GM18868 (cell line): Measurements from ENCODE around the gene PROCA1.
"Not testable (repeated sequence)": the region's sequence is repeated elsewhere in the genome, so short reads cannot be mapped to it uniquely, and the experiment has no call there.

Experiments used
- ATAC-seq: cut with Tn5 transposase; IDR thresholded peaks from one replicate; pipeline ENCODE4 v1.9.1; 2021; ENCODE audit warnings: mild to moderate bottlenecking, moderate library complexity; ENCODE audit not compliant: unreplicated experiment

PROCA1 gene

DNA sequence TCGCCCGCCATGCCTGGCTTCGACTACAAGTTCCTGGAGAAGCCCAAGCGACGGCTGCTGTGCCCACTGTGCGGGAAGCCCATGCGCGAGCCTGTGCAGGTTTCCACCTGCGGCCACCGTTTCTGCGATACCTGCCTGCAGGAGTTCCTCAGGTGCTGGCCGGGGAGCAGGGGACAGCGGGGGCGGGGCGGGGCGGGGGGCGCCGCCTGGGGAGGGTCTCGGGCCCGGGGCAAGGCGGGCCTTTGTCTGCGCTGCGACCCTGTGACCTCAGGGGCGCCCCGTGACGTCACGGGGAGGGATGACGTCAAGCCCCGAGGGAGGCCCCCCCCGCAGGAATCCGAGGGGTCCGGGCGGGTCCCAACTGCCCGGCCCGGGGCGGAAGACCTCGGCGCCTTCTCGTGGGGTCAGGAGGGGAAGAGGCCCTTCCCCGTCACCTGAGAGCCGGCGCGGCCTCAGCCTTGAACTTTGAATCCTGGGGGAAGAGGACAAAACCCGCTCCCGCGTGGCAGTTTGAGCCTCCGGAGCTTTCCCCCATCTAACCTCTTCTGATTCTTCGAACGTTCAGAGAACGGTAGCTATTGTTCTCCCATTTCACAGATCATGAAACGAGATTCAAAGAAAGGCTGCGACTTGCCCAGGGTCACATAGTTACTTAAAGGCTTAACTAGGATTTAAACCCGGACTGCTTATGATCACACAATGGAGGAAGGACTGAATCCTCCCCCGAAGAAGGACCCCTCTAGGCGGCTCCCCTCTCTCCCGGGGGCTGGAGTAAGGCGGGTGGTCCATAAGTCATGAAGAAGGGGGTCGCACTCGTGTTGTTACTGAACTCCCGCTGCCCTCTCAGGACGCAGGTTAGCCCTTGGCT is 32.6 kb upstream of the PROCA1 start:
- ATAC-seq, result peak; percentile 13

- ATAC-seq, result peak; percentile 67
Observed at GRCh38 chr17:28743243-28744103, 31.8 kb upstream of the PROCA1 start, which contains the start of gene TRAF4. Gene TRAF4 (plus strand): TSS chr17:28744011. CDS start chr17:28744113, 102 bp downstream.

DNA sequence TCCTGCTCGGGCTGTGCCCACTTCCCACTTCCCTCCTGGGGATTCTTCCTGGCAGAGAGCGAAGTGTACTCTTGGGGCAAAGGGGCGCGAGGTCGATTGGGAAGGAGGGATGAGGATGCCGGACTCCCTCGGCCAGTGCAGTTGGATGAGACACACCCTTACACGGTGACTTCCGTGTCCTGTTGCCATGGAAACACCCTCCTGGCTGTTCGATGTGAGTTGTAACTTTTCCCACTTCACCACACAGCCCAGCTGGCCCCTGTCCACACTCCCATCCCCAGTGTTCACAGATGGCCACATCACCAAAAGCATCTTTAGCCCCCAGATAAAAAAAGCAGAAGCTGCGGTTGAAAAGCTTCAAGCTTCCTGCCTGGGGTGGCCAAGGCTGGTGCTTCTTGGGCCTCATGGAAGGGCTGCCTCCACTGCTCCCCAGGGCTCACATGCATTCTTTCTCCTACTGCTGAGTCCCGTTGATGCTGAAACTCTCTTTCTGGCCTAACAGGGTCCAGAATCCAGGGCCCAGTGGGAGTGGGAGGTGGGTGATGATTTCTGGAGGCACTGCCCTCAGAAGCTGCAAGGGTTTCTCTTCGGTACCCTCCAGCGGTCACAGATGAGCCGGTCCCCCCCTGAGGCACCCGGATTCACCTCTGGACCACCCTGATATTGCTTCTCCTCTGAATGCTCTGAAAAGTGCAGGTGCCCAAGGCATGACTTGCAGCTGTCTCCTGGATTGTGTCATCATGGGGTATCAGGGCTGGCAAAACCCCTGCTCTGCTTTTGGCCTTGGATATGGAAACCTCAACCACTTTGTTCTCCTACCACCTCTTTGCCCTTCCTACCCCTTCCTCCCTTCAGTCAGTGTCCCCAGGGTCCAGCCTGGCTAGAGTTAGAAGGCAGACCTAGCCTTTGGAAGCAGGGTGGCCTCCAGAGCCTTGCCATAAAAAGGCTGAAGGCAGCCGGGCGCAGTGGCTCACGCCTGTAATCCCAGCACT is 30.0 kb upstream of the PROCA1 start:
- ATAC-seq, result no peak

DNA sequence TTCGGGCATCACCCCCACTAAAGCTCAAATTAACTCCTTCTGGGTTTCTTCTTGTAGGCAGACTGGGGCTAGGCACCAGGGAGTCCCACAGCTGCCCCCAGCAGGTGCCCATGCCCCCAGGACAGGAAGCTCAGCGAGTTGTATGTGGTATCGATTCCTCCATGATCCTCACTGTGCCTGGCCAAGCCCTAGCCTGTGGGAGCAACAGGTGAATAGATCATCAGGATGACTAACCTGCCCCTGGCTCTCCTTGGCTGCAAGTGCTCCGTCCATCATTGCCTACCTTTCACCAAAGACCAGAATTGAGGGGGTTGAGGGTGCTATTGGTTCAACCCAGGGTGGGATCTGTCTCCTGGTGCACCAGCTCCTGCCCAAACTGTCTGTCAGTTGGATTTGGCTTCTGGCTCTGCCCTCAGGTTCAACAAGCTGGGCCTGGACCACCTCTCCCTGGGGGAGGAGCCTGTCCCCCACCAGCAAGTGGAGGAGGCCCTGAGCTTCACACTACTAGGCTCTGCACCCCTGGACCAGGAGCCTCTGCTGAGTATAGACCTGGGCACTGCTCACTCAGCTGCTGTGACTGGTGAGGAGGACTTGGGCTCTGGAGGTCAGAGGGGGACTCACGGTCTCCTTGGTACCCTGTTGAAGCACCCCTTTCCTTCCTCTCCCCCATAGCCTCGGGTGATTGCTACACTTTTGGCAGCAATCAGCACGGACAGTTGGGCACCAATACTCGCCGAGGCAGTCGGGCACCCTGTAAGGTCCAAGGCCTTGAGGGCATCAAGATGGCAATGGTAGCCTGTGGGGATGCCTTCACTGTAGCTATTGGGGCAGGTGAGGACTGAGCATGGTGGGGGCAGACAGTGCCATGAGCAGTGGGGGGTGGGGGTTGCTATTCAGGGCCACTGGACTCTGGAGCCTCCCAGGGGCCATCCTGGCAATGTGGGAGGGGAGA is 29.0 kb upstream of the PROCA1 start:
- no peak for ATAC-seq

- ATAC-seq, result peak; percentile 31
Observed at GRCh38 chr17:28738680-28739384, 27.1 kb upstream of the PROCA1 start.

DNA sequence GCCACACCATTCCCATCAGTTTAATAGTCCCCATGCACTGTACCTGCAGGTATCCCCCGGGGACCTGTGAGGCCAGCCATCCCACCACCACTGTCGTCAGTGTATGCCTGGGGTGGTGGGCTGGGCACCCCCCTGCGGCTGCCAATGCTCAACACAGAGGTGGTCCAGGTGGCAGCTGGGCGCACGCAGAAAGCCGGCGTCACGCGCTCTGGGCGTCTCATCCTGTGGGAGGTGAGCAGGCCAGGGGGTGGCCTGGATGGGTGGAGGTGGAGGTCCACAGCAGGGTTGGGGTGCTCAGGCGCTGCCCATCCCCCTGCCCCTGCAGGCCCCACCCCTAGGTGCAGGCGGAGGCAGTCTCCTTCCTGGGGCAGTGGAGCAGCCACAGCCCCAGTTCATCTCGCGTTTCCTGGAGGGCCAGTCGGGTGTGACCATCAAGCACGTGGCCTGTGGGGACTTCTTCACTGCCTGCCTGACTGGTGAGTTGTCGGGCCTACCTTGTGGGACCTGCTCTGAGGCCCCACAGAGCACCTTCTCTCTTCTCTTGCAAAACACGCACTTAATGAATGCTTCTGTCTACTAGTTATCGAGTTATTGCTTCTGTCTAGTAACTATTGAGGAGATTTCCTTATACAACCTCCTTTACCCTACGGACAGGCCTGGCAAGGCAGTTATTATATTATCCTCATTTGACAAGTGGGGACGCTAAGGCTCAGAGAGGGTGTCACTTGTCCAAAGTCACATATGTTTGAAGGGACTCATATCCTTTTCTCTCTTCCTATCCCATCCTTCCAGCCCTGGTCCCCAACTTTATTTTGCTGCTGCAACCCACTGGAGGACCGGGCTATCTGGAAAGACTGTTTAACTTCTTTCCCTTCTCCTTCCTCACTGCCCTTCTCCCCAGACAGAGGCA is 26.3 kb upstream of the PROCA1 start:
- peak; percentile 76 for ATAC-seq

DNA sequence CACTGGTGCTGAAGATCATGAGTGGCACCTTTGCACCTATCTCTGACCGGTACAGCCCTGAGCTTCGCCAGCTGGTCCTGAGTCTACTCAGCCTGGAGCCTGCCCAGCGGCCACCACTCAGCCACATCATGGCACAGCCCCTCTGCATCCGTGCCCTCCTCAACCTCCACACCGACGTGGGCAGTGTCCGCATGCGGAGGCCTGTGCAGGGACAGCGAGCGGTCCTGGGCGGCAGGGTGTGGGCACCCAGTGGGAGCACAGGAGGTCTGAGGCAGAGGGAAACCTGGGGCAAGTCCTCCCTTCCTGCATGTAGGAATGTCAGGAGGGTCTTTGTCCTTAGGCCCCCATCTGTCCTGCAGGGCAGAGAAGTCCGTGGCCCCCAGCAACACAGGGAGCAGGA is 25.6 kb upstream of the PROCA1 start:
- ATAC-seq, result no peak

- not testable (repeated sequence) for ATAC-seq
Observed at GRCh38 chr17:28735913-28736769, 24.5 kb upstream of the PROCA1 start.

DNA sequence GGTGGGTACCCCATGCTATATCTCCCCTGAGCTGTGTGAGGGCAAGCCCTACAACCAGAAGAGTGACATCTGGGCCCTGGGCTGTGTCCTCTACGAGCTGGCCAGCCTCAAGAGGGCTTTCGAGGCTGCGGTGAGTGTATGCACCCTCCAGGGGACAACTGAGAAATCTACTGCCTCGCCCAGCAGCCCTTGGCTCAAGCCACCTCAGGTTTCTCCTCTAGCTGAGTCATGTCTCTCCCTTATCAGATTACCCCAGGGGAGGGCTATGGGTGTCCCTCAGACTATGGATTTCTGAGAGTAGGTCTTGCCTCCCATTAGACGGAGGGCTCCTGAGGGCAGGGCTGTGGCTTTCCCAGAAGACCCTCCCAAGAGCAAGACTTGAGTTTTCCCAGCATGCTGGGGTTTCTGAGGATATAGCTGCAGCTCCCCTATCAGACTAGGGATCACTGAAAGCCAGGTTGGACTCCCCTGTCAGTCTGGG is 23.6 kb upstream of the PROCA1 start:
- no peak for ATAC-seq

- no peak for ATAC-seq
Observed at GRCh38 chr17:28734712-28735241, 23.1 kb upstream of the PROCA1 start.

DNA sequence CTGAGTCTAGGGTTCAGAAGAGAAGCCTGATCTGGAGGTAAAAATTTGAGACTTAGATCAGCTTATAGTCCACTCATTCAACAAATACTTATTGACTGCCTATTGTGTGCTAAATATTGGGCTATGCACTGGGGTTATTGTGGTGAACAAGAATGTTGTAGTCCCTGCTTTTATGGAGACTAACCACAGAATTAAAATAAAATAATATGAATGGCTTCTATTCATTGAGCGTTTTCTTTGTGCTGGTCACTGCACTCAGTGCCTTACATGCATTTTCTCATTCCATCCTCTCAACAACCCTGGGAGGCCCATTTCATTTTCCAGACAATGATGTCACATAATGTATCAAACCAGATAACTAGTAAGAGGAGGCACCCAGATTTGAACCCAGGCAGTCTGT is 21.7 kb upstream of the PROCA1 start:
- no peak for ATAC-seq

DNA sequence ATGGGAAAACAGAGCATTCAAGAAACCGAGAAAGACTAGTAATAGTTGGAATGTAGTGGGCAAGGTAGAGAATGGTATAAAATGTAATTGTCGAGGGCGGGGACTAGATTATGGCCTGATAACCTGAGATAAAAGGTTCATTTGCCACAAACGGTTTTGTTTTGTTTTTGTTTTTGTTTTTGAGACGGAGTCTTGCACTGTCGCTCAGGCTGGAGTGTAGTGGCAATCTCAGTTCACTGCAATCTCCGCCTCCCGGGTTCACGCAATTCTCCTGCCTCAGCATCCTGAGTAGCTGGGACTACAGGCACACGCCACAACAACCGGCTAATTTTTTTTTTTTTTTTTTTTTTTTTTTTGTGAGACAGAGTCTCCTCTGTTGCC is 18.3 kb upstream of the PROCA1 start:
- no peak for ATAC-seq

- peak; percentile 36 for ATAC-seq
Observed at GRCh38 chr17:28728364-28729200, 16.9 kb upstream of the PROCA1 start, which contains the start of gene NEK8. Gene NEK8 (plus strand): TSS chr17:28728788. CDS start chr17:28728814, 26 bp downstream.

- peak; percentile 33 for ATAC-seq
Observed at GRCh38 chr17:28726627-28727491, 15.2 kb upstream of the PROCA1 start.
